HUES6 (cell line): ENCODE data around the gene MED27.
"Not testable (repeated sequence)": the region's sequence is repeated elsewhere in the genome, so short reads cannot be mapped to it uniquely, and the experiment has no call there.

Source experiments
- H3K27ac ChIP-seq: 2 replicates; pipeline ENCODE4 v1.7.0; 2013; ENCODE audit warnings: low read depth, mild to moderate bottlenecking, low read length, inconsistent platforms
- H3K27me3 ChIP-seq: 2 replicates; pipeline ENCODE4 v1.6.1; 2013; ENCODE audit warnings: low read length; ENCODE audit not compliant: control insufficient read depth, insufficient read depth
- H3K36me3 ChIP-seq: 2 replicates; pipeline ENCODE4 v1.6.1; 2013; ENCODE audit warnings: low read length; ENCODE audit not compliant: control insufficient read depth, insufficient read depth
- H3K4me1 ChIP-seq: 2 replicates; pipeline ENCODE4 v1.6.1; 2013; ENCODE audit warnings: low read length; ENCODE audit not compliant: control insufficient read depth, insufficient read depth
- H3K4me3 ChIP-seq: 2 replicates; pipeline ENCODE4 v1.5.1; 2013; ENCODE audit warnings: low read depth, low read length
- H3K9ac ChIP-seq: one replicate; pipeline ENCODE4 v1.6.1; 2013; ENCODE audit warnings: mild to moderate bottlenecking, low read length
- H3K9me3 ChIP-seq: 2 replicates; pipeline ENCODE4 v1.6.1; 2013; ENCODE audit warnings: low read depth, low read length; ENCODE audit not compliant: control insufficient read depth, insufficient read depth

Gene MED27

DNA sequence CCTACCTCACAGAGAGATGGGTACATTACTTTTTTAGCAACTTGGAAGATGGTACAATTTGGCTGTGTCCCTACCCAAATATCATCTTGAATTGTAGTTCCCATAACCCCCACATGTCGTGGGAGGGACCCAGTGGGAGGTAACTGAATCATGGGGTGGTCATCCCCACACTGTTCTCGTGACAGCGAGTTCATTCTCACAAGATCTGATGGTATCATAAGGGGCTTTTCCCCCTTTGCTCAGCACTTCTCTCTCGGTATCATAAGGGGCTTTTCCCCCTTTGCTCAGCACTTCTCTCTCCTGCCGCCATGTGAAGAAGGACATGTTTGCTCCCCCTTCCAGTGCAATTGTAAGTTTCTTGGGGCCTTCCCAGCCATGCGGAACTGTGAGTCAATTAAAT is 21.4 kb downstream of the MED27 start:
- not testable (repeated sequence) for H3K9me3 ChIP-seq, H3K4me3 ChIP-seq, H3K27me3 ChIP-seq, H3K9ac ChIP-seq, H3K27ac ChIP-seq, H3K36me3 ChIP-seq
- peaks cover 13% of the 10 kb centered on the region for H3K4me1 ChIP-seq

DNA sequence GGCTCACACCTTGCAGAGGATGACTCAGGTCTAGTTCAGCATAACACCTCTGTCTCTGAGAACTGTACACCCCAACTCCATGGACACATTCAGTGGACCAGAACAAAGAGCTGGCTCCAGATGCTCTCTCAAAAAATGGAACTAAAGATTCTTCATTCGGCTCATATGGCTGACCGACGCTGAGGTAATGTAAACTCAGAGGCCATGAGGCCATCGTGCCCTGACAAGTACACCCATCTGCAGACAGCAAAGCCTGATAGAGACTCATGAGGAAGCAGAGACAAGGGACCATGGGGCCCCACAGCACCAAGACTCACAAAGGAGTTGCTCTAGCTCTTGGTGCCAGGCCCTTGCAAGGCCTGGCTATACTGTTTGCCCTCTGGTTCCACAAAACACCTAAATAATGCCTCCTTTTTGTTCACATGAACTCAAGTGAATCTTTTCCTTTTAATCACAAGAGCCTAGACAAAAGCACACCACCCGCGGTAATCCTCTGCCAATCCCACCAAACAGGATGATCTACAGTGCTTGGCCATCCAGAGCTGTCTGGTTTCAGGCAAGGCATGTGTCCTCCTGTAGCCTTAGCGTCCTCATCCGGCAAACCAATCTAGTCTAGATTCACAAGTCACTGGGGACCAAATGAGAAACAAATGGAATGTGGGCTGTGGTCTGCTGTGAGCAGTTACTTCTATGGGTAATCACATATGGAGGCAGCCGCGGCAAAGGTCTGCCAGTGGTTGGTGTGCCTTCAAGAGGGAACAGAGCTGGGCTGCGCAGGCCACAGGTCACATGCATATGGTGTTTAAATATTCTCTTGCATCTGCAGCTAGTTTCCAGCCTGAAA is 22.7 kb downstream of the MED27 start:
- Histone ChIP-seq H3K4me1 (peaks cover 13% of the 10 kb centered on the region), H3K27me3 (no peaks in the 10 kb centered on the region), H3K4me3 (no peak overlapping the region), H3K27ac (no peak overlapping the region), H3K9me3 (peaks cover 7% of the 10 kb centered on the region; the same call in 1 of the 2 replicates), H3K9ac (no peak overlapping the region), H3K36me3 (peaks cover 4% of the 10 kb centered on the region; the same call in 1 of the 2 replicates)

DNA sequence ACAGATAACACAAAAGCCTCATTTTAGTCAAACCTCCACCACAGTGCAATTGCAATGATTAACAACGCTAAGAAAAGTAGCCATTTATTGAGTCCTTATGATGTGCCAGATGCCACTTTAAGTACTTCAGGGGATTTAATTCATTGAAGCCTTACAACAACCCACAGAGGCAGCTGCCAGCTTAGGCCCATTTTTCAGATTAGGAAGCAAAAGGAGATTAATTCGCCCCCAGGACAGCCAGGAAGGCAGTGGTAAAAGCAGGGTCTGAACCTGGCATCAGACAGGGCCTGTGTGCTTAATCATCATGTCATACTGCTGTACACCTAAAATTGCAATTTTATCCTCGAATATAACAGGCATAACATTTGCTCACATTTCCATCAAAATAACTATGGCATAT is 23.9 kb downstream of the MED27 start:
- peaks cover 13% of the 10 kb centered on the region for H3K4me1 ChIP-seq
- H3K4me3 ChIP-seq = no peak overlapping the region
- no peak overlapping the region for H3K27ac ChIP-seq
- peaks cover 7% of the 10 kb centered on the region; the same call in 1 of the 2 replicates for H3K9me3 ChIP-seq
- H3K36me3 ChIP-seq = peaks cover 4% of the 10 kb centered on the region; the same call in 1 of the 2 replicates
- no peaks in the 10 kb centered on the region for H3K27me3 ChIP-seq
- no peak overlapping the region for H3K9ac ChIP-seq

DNA sequence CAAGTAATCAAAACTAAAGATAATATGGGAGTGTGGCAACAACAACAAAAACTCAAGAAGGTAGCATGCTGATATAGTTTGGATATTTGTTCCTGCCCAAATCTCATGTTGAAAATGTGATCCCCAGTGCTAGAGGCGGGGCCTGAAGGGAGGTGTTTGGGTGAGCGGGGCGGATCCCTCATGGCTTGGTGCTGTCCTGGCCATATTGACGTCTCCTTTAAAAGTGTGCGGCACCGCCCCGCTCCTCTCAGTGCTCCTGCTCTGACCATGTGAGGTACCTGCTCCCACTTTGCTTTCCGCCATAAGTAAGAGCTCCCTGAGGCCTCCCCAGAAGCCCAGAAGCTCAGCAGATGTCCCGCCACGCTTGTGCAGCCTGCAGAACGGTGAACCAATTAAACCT is 25.6 kb downstream of the MED27 start:
- Histone ChIP-seq H3K4me1 (peaks cover 13% of the 10 kb centered on the region), H3K9me3 (peaks cover 6% of the 10 kb centered on the region; the same call in 1 of the 2 replicates), H3K27ac (no peak overlapping the region)

DNA sequence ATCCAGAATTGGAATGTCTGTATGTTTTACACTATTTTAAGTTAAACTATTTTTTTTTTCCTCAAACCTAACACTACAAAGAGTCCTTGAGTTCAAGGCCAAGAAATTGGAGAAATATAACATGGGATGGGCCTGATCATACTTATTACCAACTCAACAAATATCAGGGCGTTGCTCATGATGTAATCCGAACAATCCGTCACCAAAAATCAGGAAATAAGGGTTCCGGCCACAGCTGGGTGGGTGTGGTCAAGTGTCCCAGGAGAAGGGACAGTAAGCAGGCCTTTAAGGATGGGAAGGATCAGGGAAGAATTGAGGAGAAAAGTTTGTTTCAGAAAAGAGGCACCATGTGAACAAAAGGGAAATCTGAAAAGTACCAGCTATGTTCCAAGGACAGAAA is 29.8 kb downstream of the MED27 start:
- Histone ChIP-seq H3K27me3 (no peaks in the 10 kb centered on the region), H3K4me3 (no peak overlapping the region), H3K9me3 (no peaks in the 10 kb centered on the region), H3K36me3 (no peaks in the 10 kb centered on the region), H3K9ac (no peak overlapping the region), H3K27ac (no peak overlapping the region), H3K4me1 (peaks cover 14% of the 10 kb centered on the region)

More for the DNA sequence above, 25.6 kb downstream of the MED27 start:
- Histone ChIP-seq H3K36me3 (peaks cover 4% of the 10 kb centered on the region; the same call in 1 of the 2 replicates), H3K9ac (no peak overlapping the region), H3K4me3 (no peak overlapping the region), H3K27me3 (no peaks in the 10 kb centered on the region)

DNA sequence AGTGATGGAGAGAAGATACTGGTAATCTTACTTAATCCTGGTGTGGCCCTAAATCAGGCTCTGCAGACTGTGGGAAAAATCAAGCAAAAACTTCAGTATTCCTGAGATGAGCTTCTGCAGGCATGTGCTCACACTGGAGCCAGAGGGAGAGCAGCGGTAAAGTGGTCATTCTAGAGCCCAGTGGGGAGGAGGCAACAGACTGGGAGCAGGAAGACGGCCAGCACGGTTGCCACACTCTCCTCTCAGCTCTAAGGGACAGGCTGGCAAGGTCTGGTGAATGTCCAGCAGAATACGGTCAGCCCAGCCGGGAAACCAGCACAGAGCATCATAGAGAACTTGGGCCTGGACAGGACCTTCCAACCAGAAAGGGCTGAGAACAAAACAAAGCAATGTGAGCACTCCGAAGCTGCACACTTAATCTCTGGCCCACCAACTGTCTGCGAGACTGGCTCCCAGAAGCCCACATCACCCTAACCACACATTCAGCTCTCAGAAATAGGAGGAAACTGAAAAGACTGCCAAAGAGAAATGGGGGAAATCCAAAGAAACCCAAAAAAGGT is 30.3 kb downstream of the MED27 start:
- H3K4me3 ChIP-seq = no peak overlapping the region
- H3K27me3 ChIP-seq = no peaks in the 10 kb centered on the region
- H3K9ac ChIP-seq = no peak overlapping the region
- no peaks in the 10 kb centered on the region for H3K9me3 ChIP-seq
- peaks cover 9% of the 10 kb centered on the region for H3K4me1 ChIP-seq
- no peak overlapping the region for H3K27ac ChIP-seq
- no peaks in the 10 kb centered on the region for H3K36me3 ChIP-seq

DNA sequence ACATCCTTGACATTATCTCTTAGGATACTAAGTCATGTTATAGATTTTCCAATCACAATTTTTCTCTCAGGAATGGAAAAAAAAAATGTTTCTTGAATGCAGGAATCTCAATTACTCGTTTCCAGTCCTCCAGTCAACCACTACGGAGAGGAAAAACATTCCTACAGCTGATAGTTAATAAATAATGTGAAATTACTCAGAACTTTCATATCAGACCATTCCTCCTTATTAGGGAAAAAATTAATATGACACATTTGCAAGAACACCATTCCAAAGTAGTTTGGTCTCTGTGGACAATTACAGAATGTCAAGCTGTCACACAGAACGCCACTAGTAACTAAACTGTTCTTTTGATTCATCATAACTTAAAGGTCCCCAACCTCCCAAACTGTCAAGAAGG is 31.5 kb downstream of the MED27 start:
- H3K4me1 ChIP-seq = peaks cover 4% of the 10 kb centered on the region; the same call in 1 of the 2 replicates
- no peaks in the 10 kb centered on the region for H3K9me3 ChIP-seq
- H3K27me3 ChIP-seq = no peaks in the 10 kb centered on the region
- no peak overlapping the region for H3K9ac ChIP-seq
- no peak overlapping the region for H3K4me3 ChIP-seq
- H3K36me3 ChIP-seq = no peaks in the 10 kb centered on the region
- H3K27ac ChIP-seq = no peak overlapping the region

DNA sequence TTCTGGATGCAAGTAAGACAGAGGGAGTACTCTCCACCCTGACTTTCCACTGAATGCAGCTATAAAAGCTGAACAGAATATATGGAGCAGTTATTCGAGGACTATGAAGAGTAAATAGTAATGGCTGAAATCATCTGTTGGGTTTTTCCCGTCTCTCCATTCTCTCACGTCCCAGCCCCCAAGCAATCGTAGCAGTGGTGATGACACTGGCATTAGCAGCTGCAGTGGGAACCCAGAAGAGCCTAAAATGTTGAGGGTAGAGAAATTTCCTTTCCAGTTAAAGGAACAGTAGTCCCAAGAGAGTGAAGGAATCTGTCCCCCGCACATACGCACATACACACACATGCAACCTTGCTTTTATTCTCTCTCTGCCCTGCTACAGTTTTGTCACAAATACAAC is 33.2 kb downstream of the MED27 start:
- H3K36me3 ChIP-seq = no peaks in the 10 kb centered on the region
- no peaks in the 10 kb centered on the region for H3K9me3 ChIP-seq
- H3K27ac ChIP-seq = no peak overlapping the region
- peaks cover 4% of the 10 kb centered on the region; the same call in 1 of the 2 replicates for H3K4me1 ChIP-seq
- H3K9ac ChIP-seq = no peak overlapping the region
- H3K27me3 ChIP-seq = no peaks in the 10 kb centered on the region
- H3K4me3 ChIP-seq = no peak overlapping the region

DNA sequence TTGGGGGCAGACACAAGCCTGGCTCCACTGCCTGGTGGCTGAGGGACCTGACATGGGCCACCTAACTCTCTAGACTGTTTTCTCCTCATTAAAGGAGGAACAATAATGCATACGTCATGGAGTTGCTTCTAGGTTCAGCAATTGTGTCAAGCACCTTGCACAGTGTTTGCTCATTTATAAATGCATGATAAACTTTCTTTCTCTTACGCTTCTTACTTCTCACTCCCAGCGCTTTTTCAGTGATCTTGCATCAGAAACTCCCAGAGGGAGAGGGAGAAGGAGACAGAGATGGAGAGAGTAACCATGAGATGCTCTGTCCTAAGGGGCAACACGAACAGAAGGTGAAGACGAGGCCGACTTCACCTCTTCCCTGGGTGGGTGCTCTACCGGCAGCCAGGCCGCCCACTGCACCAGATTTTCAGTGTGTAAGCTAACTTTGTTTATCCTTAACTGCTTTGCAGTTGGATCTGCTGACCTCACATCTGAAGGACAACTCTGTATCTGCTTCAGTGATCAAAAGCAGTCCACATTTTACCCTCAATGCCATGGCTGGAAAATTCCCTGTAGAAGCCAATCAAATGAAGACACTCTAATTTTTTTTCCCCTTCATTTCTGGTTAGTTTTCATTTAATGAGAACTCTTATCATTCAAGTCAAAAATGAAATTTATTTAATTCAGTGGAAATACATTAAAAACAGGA is 35.3 kb downstream of the MED27 start:
- H3K36me3 ChIP-seq = no peaks in the 10 kb centered on the region
- no peak overlapping the region for H3K4me3 ChIP-seq
- no peaks in the 10 kb centered on the region for H3K27me3 ChIP-seq
- H3K9me3 ChIP-seq = no peaks in the 10 kb centered on the region
- H3K27ac ChIP-seq = no peak overlapping the region
- peaks cover 4% of the 10 kb centered on the region; the same call in 1 of the 2 replicates for H3K4me1 ChIP-seq
- H3K9ac ChIP-seq = no peak overlapping the region

DNA sequence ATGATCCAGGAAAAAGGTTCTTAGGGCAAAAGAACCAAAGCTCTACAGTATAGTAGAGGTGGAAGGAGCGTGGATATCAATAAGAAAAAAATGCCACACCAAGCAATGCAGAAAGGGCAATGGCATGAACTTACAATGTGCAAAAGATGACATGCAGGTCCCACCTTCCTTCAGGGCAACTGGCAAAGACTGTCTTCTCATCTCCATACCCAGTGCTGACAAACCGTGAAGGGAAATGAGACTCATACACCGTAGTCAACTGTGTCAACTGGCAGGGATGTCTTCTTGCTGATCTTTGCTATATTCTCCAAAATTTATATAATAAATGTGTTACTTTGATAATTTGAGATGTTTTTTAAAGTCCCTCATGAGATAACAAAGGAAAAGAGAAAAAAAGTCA is 36.0 kb downstream of the MED27 start:
- H3K27ac ChIP-seq = no peak overlapping the region
- no peaks in the 10 kb centered on the region for H3K36me3 ChIP-seq
- H3K9me3 ChIP-seq = no peaks in the 10 kb centered on the region
- H3K27me3 ChIP-seq = no peaks in the 10 kb centered on the region
- H3K4me1 ChIP-seq = peaks cover 4% of the 10 kb centered on the region; the same call in 1 of the 2 replicates
- no peak overlapping the region for H3K4me3 ChIP-seq
- no peak overlapping the region for H3K9ac ChIP-seq

DNA sequence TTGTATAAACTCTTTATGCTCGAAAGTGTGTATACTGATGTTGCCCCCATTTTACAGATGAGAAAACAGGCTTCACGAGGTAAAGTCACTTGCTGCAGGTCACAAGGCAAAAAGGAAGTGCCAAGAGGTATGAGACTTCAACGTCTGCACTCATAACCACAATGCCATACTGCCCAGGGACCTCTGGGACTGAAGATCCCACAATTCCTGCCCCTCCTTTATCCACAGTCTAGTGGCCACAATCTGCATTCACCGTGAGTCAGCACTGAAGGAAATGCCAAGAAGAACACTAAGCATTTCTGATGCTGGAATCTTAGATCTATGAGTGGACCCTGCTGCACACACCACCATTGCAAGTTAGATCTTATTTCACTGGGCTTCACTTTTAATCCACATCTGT is 37.3 kb downstream of the MED27 start:
- H3K9ac ChIP-seq = no peak overlapping the region
- no peak overlapping the region for H3K4me3 ChIP-seq
- H3K4me1 ChIP-seq = peaks cover 6% of the 10 kb centered on the region
- no peaks in the 10 kb centered on the region for H3K36me3 ChIP-seq
- H3K27me3 ChIP-seq = no peaks in the 10 kb centered on the region
- H3K9me3 ChIP-seq = no peaks in the 10 kb centered on the region
- no peak overlapping the region for H3K27ac ChIP-seq
